Heart left ventricle (tissue), 13 donors: Measurements from ENCODE around the gene RPP25L.

ENCODE experiments used
- POLR2A ChIP-seq, 2 donors: fragments of 450-650 bp; IDR thresholded peaks; one replicate each; pipeline ENCODE4 v1.6.1; 2017; ENCODE audit warnings: antibody characterized with exemption in 2 of 2, mild to moderate bottlenecking in 2 of 2, moderate library complexity in 2 of 2
- TF ChIP-seq, protein P1 (sequence below), 12 donors: fragments of 200-600 bp; sonication (generic) in 4 of 12; IDR thresholded peaks; one replicate each; pipeline versions ENCODE4 v1.5.0 to v1.8.0; 2018 to 2022; ENCODE audit warnings: antibody characterized with exemption in 12 of 12, mild to moderate bottlenecking in 5 of 12
- donor health status: ischemic (EF 13 %, LVEDD 7.1; RV severe dilation, severe dysfunction).
- donor health status: DM: no; HTN: yes; CAD: no.
- donor health status: DM: no; HTN: no; CAD: no.
- donor health status: ischemic (EF 25% LVEDD 6.9; RV normal size, moderate dysfunction).
- donor health status: ischemic (EF 25% LVEDD 5.7; RV mildly dilated, moderate dysfunction).
- donor health status: ischemic (EF 35%, LVEDD 5.7; RV mildly dilated, moderate dysfunction).
- donor health status: nonischemic (EF 11% LVEDD 7.7; RV severe dilation, severe dysfunction).
- donor health status: DM: yes; HTN: yes; CAD: no.
- donor health status: PGD.
- donor health status: ischemic (EF 29% LVEDD 5.4; RV normal size, mild dysfunction).
- donor health status: nonischemic (EF 23%, LVEDD 6.1; RV moderate dilation, normal function).

DNA sequence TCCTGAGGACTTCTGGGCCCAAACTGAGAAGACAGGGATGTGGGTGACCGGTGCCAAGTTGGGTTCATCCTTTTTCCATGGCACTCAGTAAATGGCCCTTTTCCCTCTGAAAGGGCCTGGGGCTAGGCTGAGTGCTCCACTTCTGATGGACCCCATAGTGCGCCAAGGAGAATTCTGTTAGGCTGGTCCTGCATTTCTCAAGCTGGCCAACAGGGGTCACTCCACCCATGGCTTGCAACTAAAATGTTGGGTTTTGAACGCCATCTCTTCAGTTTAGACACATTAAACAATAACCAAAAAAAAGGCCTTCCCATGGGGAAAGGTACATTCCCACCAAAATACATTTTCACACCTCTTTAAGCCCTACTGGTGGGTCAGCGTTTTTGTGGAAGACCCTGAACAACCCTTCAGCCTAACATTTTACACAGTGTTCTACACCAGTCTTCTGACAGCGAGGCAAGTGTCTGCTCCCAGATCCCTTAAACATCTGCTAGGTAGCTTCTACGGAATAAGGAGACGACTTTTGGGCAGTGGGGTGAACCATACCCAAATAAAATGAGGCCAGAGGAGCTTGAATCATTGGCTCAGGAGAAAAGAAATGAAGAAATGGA, 49.7 kb downstream of the RPP25L start:
- TF ChIP-seq, protein P1, sequence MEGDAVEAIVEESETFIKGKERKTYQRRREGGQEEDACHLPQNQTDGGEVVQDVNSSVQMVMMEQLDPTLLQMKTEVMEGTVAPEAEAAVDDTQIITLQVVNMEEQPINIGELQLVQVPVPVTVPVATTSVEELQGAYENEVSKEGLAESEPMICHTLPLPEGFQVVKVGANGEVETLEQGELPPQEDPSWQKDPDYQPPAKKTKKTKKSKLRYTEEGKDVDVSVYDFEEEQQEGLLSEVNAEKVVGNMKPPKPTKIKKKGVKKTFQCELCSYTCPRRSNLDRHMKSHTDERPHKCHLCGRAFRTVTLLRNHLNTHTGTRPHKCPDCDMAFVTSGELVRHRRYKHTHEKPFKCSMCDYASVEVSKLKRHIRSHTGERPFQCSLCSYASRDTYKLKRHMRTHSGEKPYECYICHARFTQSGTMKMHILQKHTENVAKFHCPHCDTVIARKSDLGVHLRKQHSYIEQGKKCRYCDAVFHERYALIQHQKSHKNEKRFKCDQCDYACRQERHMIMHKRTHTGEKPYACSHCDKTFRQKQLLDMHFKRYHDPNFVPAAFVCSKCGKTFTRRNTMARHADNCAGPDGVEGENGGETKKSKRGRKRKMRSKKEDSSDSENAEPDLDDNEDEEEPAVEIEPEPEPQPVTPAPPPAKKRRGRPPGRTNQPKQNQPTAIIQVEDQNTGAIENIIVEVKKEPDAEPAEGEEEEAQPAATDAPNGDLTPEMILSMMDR (IDR thresholded peaks at IDR 0.05): peak in 7 of 12 donors; percentile 16 to 35 (median 26)
- TF ChIP-seq POLR2A (IDR thresholded peaks at IDR 0.05): no peak
